Activated CD8-positive, alpha-beta memory T cell treated with anti-CD3 and anti-CD28 coated beads for 24 hours (primary cell): ENCODE measurements around the gene IMMP2L.

ENCODE experiments used
- DNase-seq: peaks from one replicate; pipeline ENCODE4 v3.0.0-alpha.2; 2020

IMMP2L gene

DNA sequence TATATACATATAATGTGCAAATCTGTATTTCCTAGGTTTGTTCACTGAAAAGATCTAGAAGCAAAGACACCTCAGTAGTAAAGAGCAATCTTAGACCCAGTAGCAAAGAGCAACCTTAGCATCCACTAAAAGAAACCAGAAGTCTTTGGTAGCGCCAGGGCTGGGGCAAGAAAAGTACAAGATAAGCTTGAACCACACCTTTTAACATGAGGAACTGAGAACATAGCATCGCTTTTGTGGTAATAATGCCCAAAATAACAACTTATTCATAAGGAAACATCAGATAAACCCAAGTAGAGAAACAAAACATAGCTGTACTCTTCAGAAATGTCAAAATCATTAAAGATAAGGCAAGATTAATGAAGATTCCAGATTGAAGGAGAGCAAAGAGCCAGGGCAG, 173.4 kb downstream of the IMMP2L start:
- DNase-seq = no peak

DNA sequence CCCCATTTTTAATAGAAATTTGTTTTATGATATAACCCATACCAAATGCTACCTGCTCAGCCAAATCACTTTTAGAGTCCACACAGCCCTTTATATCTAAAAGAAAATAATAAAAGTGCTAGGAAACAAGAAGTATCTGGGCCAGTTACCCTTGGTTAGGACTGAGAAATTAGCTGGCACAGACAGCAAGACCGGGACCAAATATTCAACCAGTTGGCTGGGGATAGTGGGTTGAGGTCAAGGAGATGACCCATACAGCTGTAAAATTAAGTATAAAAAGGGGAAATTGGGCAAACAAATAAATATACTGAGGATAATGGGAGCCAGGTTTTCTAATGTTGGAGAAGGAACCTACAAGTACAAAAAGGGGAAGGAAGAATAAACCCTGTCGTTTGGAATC, 174.3 kb downstream of the IMMP2L start:
- DNase-seq = no peak

DNA sequence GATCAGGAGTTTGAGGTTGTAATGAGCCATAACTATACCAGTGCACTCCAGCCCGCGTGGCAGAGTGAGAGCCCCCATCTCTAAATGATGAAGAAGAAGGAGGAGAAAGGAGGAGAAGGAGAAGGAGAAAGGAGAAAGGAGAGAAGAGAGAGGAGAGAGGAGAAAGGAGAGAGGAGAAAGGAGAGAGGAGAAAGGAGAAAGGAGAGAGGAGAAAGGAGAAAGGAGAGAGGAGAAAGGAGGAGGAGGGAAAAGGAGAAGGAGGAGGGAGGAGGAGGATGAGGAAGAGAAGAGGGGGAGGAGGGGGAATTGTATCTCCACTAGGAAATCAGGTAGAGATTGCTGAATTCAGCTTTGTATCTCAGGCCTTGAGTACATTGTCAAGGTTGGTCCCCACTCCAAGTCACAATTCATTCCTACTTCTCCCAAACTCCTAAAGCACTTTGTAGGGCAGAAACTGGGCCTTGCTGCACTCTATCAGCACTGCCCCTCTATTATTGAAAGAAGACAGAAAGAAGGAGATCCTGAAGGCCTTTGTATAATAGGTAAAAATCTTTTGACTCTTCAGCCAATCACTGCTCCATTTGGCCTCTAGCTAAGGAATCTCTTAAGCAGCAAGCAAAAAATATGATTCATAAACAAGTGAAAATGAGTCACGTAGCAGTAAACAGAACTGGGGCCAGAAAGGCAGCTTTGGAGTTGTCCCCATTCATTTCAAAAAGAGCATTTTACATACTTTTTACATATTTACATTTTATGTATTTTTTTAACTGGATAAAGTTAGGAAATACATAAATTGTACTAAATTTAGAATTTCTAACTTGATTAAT, 178.0 kb downstream of the IMMP2L start:
- DNase-seq = no peak

DNA sequence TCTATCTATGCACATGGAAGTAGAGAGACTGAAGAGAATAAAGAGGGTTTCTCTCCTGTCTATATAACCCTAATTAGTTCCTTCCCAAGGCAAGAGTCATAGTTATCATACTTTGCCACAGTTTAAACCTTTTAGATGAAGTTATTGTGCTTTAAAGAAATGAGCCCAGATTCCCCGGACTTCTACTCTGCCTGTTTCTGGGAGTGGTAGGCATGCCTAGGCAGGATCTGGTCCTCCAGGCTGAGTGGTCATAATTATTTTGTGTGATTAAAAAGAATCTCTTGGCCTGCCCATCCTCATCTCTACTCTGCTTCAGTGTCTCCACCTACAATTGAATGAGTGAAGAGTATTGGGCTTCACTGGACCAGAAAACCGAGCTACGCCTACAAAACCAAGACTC, 179.2 kb downstream of the IMMP2L start:
- no peak for DNase-seq

- no peak for DNase-seq
Measured at GRCh38 chr7:111381590-111381989, 180.7 kb downstream of the IMMP2L start.

DNA sequence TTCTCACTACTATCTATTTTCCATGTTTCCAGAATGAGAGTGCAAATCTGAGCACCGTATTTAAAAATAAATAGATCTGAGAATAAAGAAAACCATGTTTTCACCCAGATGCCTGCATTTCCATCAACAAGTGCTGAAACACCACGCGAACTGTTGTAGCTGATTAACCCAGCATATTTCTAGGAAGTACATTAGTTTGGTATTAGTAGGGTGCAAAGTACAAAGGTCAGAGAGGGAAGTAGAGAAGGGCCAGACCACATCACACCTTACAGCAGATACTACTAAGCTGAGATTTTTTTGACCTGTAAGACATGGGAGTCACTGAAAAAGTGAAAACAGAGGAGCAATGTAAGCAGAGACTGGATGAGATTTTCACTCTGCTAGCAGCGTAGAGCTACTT, 181.3 kb downstream of the IMMP2L start:
- no peak for DNase-seq

DNA sequence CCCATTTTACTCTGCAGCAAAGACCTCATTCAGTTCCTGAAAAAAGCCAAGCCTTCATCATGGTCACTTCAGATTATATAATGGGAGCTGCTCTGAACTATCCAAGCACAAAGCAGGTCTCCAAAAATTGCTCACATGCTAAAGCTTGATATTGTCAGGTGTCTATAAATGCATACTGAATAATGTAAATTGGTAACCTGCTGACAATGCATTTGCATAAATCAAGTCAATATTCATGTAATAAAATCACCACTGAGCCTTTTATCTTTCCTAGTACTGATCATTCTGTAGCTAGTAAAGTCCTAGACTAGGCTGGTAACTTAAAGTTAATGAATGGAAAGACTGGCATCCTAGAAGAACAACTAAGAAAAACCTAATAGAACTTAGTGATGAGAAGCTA, 188.3 kb downstream of the IMMP2L start:
- no peak for DNase-seq

GRCh38 chr7:111371437-111371836, 190.9 kb downstream of the IMMP2L start:
- no peak for DNase-seq

- no peak for DNase-seq
Measured at GRCh38 chr7:111370002-111370401, 192.3 kb downstream of the IMMP2L start.

- no peak for DNase-seq
Measured at GRCh38 chr7:111368381-111369065, 193.8 kb downstream of the IMMP2L start.

DNA sequence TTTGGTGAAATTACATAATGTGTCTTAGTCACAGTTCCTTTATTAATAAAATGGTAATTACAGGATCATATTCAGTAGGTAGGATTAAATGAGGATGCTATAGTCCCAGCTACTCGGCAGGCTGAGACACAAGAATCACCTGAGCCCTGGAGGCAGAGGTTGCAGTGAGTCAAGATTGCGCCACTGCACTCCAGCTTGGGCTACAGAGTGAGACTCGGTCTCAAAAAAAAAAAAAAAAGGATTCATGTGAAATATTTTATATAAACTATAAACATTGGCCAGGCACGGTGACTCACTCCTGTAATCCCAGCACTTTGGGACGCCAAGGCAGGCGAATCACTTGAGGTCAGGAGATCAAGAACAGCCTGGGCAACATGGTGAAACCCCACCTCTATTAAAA, 197.9 kb downstream of the IMMP2L start:
- no peak for DNase-seq

- no peak for DNase-seq
Measured at GRCh38 chr7:111363099-111363498, 199.2 kb downstream of the IMMP2L start.

DNA sequence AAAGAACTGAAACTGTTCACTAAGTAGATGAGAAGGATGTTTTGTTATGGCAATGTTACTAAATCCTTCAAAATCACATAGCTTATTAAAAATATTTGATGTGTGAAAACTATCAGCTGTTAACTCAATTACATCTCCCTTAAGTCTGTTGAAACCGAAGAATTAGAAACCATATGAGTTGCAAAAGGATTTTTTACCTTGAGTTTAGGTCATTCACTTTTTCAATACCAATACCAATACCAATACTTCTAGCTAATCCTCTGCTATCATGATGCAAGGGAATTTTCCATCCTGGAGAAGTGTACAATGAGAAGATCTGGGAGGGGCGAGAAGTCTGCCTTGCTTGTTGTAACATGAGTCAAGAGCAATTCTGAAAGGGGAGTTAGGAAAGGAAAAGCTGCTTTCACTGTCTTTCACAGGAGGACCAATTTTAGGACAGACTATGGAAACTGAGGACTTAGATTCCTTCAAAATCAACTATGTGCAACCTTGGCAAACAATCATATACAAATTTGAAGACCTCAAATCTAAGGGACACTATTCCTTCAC, 199.7 kb downstream of the IMMP2L start:
- DNase-seq = no peak

DNA sequence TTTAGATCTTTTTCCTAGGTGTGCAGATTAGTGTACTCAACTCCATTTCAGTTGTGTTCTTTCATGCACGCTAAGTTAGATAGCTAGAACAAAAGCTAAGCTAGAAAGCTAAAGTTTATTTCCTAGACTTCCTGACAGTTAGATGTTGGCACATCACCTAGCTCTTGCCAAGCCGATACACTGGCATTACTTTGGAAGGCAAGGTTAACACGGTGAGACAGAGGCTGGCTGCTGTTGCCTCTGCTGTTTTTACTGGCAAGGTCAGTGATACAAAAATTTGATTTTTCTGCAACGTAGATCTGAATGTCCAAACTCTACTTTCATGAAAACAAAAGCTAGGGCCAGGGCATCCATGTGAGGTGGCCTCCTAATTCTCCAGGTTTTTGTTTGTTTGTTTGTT, 203.4 kb downstream of the IMMP2L start:
- no peak for DNase-seq

DNA sequence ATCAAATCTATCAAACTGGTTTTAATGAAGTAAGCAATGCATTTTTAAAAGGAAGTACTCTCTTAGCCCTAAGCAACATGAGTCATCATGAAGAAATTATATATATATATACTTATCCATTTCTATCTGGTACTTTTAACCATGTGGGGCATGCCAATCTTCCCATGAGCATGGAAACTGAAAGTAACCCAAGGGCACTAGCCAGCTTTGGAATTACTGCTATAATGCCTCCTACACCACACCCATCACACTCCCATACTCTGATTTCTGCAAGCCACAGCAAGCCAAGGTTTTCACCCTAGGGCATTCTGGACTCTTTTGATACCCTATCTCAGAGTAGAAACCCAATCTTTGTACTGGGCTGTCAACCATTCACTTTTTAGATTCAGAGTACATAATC, 204.6 kb downstream of the IMMP2L start:
- no peak for DNase-seq

DNA sequence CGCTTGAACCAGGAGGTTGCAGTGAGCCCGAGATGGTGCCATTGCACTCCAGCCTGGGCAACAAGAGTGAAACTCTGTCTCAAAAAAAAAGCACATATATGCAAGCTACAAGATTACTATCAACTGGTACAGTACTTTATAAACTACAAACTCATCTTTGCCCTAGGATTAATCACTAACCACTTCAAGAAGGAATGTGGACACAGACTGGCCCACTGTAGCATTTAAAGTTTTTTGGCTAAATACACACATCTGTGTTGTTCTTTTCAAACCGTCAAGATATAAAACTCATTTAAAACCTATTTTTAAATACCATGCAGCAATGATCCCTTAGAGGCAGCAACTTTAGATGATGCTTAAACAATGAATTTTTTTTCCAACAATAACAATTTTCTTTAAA, 205.4 kb downstream of the IMMP2L start:
- no peak for DNase-seq

- DNase-seq = no peak
Measured at GRCh38 chr7:111352319-111352718, 210.0 kb downstream of the IMMP2L start.

DNA sequence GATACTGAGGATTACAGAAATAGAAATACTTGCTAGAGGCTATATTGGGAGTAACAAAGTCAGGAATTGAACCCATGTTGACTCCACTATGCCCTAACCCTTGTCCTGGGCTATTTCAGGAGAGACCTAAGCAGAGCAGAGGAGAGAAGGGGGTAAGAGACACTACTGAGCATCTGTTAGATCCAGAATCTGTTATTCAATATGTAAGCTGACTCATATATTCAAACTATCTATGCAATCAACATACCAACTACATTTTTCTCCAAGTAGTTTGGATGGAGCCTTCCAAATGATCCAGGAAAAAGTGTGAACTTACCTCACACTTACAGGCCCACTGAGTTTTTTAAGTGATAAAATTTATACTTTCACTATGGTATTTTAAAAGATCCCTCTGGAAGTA, 216.1 kb downstream of the IMMP2L start:
- DNase-seq = no peak

DNA sequence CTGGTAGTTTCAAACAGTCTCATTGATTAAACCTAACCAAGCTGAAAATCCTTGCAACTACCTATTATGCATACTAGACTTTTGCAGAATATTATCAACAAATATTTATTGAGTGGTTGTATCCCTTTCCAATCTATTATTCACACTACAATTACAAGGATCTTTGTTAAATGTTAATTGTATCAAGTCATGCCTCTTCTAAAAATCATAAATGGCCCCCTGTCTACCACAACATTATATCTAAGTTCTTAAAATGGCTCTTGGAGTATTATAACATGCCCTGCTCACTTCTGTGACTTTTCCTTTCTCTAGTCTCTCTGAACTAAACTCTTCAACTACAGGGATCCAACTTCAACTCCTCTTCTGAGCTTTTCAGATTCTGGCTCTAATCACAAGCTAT, 219.3 kb downstream of the IMMP2L start:
- no peak for DNase-seq

DNA sequence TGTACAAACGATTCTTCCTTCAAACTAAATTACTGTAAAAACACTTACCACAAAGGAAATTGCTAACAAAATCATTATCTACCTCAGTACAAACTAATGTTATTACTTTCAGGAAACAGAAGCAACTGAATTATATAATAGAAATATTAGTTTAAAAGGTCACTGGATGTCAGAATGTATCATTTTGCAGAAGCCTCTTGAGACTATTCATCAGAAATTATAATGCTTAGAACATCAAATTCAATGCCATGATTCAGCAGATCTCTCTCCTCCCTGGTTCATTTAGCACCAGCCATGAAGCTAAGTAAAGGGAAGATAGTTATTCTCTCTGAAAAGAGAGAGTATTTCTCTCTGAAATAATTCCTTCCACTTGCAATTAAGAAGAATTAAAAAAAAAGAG, 223.3 kb downstream of the IMMP2L start:
- no peak for DNase-seq

DNA sequence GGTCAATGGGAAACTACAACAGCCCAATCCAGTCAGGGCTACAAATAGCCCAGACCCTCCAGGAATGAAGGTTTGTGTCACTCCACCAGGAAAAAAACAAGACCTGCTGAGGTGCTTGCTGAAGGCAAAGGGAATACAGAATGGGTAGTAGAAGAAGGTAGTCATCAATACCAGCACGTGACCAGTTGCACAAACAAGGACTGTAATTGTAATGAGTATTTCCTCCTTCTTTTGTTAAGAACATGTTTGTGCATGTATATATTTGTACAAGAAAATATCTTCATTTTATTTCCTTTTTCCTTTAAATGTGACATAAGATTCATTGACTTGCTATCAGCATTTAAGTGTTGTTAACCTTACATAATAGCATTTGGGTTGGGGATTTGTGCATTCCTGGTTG, 229.3 kb downstream of the IMMP2L start:
- no peak for DNase-seq

GRCh38 chr7:111330235-111330523, 232.1 kb downstream of the IMMP2L start:
- no peak for DNase-seq

DNA sequence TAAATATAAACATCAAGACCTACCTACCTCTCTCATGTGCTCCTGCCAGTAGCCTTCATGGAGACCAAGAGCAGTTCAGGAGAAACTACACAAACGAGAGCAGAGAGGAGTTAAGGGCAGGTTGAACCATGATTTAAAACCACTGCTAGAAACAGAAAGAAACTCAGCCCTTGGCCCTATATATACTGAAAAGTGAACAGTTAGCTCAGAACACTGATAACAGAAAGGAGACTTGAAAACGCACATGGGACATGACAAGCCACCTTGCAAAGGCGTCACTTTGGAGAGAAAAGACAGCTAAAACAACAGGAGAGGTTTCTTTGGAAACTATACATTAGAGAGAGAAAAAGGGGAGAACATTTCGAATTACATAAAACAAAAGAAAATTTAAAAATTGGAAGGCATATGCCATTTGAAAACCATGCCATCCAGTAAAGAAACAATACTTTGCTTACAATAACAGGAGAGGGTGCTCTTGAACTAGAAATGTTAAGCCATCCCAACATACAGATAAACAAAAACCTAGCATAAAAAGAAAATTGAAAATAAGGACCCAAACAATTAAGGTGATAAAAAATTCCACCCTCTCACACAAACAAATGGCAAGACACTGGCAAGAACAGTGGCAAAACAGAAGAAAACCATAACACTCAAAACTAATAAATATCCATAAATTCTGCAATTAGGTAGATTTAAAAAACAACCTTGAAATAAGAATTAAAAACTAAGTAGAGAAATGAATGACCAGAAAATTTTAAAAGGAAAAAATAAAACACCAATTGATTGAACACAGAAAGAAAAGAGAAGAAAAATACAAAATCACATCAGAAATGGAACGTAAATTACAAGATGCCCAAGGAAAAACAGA, 232.7 kb downstream of the IMMP2L start:
- DNase-seq = no peak

GRCh38 chr7:111328487-111328886, 233.8 kb downstream of the IMMP2L start:
- DNase-seq = no peak
